Brain pericyte (primary cell): ENCODE measurements around the gene GPR83.
"Not testable (repeated sequence)": the region's sequence is repeated elsewhere in the genome, so short reads cannot be mapped to it uniquely, and the experiment has no call there.

Experiments
- DNase-seq: peaks from one replicate; pipeline ENCODE4 v3.0.0-alpha.2; 2012; ENCODE audit warnings: low read depth, low spot score

Gene GPR83

GRCh38 chr11:94370576-94370975, 30.6 kb downstream of the GPR83 start:
- DNase-seq = not testable (repeated sequence)

GRCh38 chr11:94350850-94351563, 50.2 kb downstream of the GPR83 start:
- not testable (repeated sequence) for DNase-seq

- DNase-seq = not testable (repeated sequence)
Observed at GRCh38 chr11:94346311-94346710, 54.9 kb downstream of the GPR83 start.

- no peak for DNase-seq
Observed at GRCh38 chr11:94343495-94343894, 57.7 kb downstream of the GPR83 start.

- no peak for DNase-seq
Observed at GRCh38 chr11:94342250-94342649, 59.0 kb downstream of the GPR83 start.

- no peak for DNase-seq
Observed at GRCh38 chr11:94338651-94339050, 62.6 kb downstream of the GPR83 start.

GRCh38 chr11:94336033-94336432, 65.2 kb downstream of the GPR83 start:
- DNase-seq = no peak

GRCh38 chr11:94332814-94333213, 68.4 kb downstream of the GPR83 start:
- DNase-seq = no peak

- DNase-seq = no peak
Observed at GRCh38 chr11:94330789-94331188, 70.4 kb downstream of the GPR83 start.

GRCh38 chr11:94329501-94329900, 71.7 kb downstream of the GPR83 start:
- DNase-seq = no peak

- DNase-seq = no peak
Observed at GRCh38 chr11:94328587-94329080, 72.6 kb downstream of the GPR83 start.
